Activated B cell treated with CpG ODN at 0.5 μM for 24 hours (primary cell): ENCODE results near the gene ADARB2. TPM values are rescaled to one million over a fixed set of nuclear protein-coding genes. Genes with fewer than 3 reads are reported as not detected.

Experiments
- ATAC-seq: fragments of 200-7000 bp; cut with Tn5 transposase; one replicate; pipeline ENCODE4 v1.10.0; 2021; ENCODE audit warnings: low read depth, mild to moderate bottlenecking, moderate library complexity
- CTCF ChIA-PET: fragments of 350-600 bp; sonication (Branson Sonifier 250); formaldehyde crosslinking; loops from one replicate; lab custom pipeline; 2021; ENCODE audit warnings: antibody characterized with exemption; lab: Charles Lee
- POLR2A ChIA-PET: fragments of 350-600 bp; sonication (Branson Sonifier 250); formaldehyde crosslinking; loops from one replicate; lab custom pipeline; 2021; ENCODE audit warnings: antibody characterized with exemption; lab: Charles Lee
- DNase-seq: peaks from one replicate; pipeline ENCODE4 v3.0.0; 2022
- H3K27ac Mint-ChIP-seq: one replicate; pipeline ENCODE4 v1.8.0; 2020; ENCODE audit warnings: mixed read lengths
- H3K27me3 Mint-ChIP-seq: one replicate; pipeline ENCODE4 v1.8.0; 2021; ENCODE audit warnings: mixed read lengths
- H3K36me3 Mint-ChIP-seq: one replicate; pipeline ENCODE4 v1.8.0; 2021; ENCODE audit warnings: low read depth, mixed read lengths
- H3K4me1 Mint-ChIP-seq: one replicate; pipeline ENCODE4 v1.8.0; 2021; ENCODE audit warnings: mixed read lengths
- H3K4me3 Mint-ChIP-seq: one replicate; pipeline ENCODE4 v1.8.0; 2020; ENCODE audit warnings: mild to moderate bottlenecking, mixed read lengths
- H3K9me3 Mint-ChIP-seq: one replicate; pipeline ENCODE4 v1.8.0; 2020; ENCODE audit warnings: mixed read lengths
- CTCF ChIP-seq: fragments of 200-600 bp; IDR thresholded peaks from one replicate; pipeline ENCODE4 v1.8.0; 2022; ENCODE audit warnings: antibody characterized with exemption, mild to moderate bottlenecking
- intact Hi-C: fragments of 100-400 bp; cut with micrococcal nuclease; formaldehyde crosslinking; loops from one replicate; pipeline ENCODE4 v1.15.1; 2024
- total RNA-seq: library from RNA; stranded (reverse); gene quantifications from 2 replicates; pipeline ENCODE4 v1.2.3, GENCODE V29; 2022

The ADARB2 gene
- total RNA-seq, 1 donor from 2014 or later = 0.11 TPM

GRCh38 chr10:1324903-1325302, 412.4 kb downstream of the ADARB2 start:
- Mint-ChIP-seq H3K4me1 (no peaks in the 10 kb centered on the region), H3K9me3 (no peaks in the 10 kb centered on the region), H3K36me3 (no peaks in the 10 kb centered on the region), H3K4me3 (no peak overlapping the region), H3K27ac (no peak overlapping the region), H3K27me3 (peaks cover 6% of the 10 kb centered on the region)
- intact Hi-C loops = loop anchor here (10.0 kb wide), 1 partner anchor 170 kb away; no protein-coding TSS in a partner anchor
- no peak for DNase-seq
- ATAC-seq = no peak
- TF ChIP-seq CTCF = no peak
- POLR2A ChIA-PET = no interaction called here
- CTCF ChIA-PET = no interaction called here

DNA sequence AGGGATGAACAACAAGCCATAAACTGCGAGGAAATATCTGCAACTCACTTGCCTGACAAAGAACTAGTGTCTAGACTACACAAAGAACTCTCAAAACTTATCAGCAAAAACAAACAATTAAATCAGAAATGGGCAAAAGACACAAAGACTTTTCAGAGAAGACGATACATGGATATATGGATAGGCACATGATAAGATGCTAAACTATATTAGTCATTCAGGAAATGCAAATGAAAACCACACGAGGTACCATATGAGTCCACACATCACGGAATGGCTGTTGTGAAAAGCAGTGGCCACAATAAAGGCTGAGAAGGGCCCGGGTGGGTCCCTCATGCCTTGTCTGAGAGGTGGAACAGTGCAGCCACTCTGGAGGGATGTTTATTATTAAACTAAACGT, 413.4 kb downstream of the ADARB2 start:
- ATAC-seq (no peak), DNase-seq (no peak)
- peaks cover 11% of the 10 kb centered on the region for H3K27me3 Mint-ChIP-seq
- H3K27ac Mint-ChIP-seq = no peak overlapping the region
- H3K36me3 Mint-ChIP-seq = no peaks in the 10 kb centered on the region
- ChIA-PET POLR2A (no interaction called here), CTCF (no interaction called here)
- H3K9me3 Mint-ChIP-seq = no peaks in the 10 kb centered on the region
- H3K4me1 Mint-ChIP-seq = no peaks in the 10 kb centered on the region
- intact Hi-C loops = loop anchor here (10.0 kb wide), 1 partner anchor 169 kb away; no protein-coding TSS in a partner anchor
- no peak overlapping the region for H3K4me3 Mint-ChIP-seq
- no peak for TF ChIP-seq CTCF

- CTCF ChIA-PET = no interaction called here
- no peaks in the 10 kb centered on the region for H3K4me1 Mint-ChIP-seq
- H3K36me3 Mint-ChIP-seq = no peaks in the 10 kb centered on the region
- ATAC-seq (no peak), DNase-seq (no peak)
- POLR2A ChIA-PET = no interaction called here
- H3K9me3 Mint-ChIP-seq = no peaks in the 10 kb centered on the region
- no peak for TF ChIP-seq CTCF
- intact Hi-C loops = loop anchor here (10.0 kb wide), 1 partner anchor 166 kb away; no protein-coding TSS in a partner anchor
- H3K4me3 Mint-ChIP-seq = no peak overlapping the region
- peaks cover 17% of the 10 kb centered on the region for H3K27me3 Mint-ChIP-seq
- H3K27ac Mint-ChIP-seq = no peak overlapping the region
Measured at GRCh38 chr10:1320739-1321320, 416.5 kb downstream of the ADARB2 start.

- Mint-ChIP-seq H3K9me3 (no peaks in the 10 kb centered on the region), H3K36me3 (no peaks in the 10 kb centered on the region), H3K4me3 (no peak overlapping the region), H3K27me3 (peaks cover 17% of the 10 kb centered on the region), H3K27ac (no peak overlapping the region), H3K4me1 (no peaks in the 10 kb centered on the region)
- DNase-seq (no peak), ATAC-seq (no peak)
- ChIA-PET POLR2A (no interaction called here), CTCF (no interaction called here)
- intact Hi-C loops = no loop called here
- no peak for TF ChIP-seq CTCF
Measured at GRCh38 chr10:1316809-1317143, 420.5 kb downstream of the ADARB2 start.

- peaks cover 15% of the 10 kb centered on the region for H3K27me3 Mint-ChIP-seq
- no peaks in the 10 kb centered on the region for H3K36me3 Mint-ChIP-seq
- CTCF ChIA-PET = no interaction called here
- no peak overlapping the region for H3K27ac Mint-ChIP-seq
- POLR2A ChIA-PET = no interaction called here
- no peaks in the 10 kb centered on the region for H3K9me3 Mint-ChIP-seq
- TF ChIP-seq CTCF = no peak
- ATAC-seq (no peak), DNase-seq (no peak)
- no peaks in the 10 kb centered on the region for H3K4me1 Mint-ChIP-seq
- H3K4me3 Mint-ChIP-seq = no peak overlapping the region
- intact Hi-C loops = no loop called here
Measured at GRCh38 chr10:1316121-1316808, 421.1 kb downstream of the ADARB2 start.
